H1 (cell line): ENCODE data around the gene MACROD2. TPM values are rescaled to one million over a fixed set of nuclear protein-coding genes. Genes with fewer than 3 reads are reported as not detected.

ENCODE experiments used
- CTCF ChIA-PET: fragments of 300-600 bp; sonication (Branson Sonifier 250); formaldehyde crosslinking; loops from one replicate; lab custom pipeline; 2021; ENCODE audit not compliant: partially characterized antibody; lab: Charles Lee
- POLR2A ChIA-PET: fragments of 300-600 bp; sonication (Branson Sonifier 250); formaldehyde crosslinking; loops from one replicate; lab custom pipeline; 2021; ENCODE audit warnings: inconsistent platforms; ENCODE audit not compliant: partially characterized antibody; lab: Charles Lee
- DNase-seq, 2 experiments: peaks; one replicate each; pipeline versions ENCODE4 v3.0.0 to v3.0.0-alpha.2; 2010 to 2022; ENCODE audit warnings: low spot score in 2 of 2, low read depth in 1 of 2, mixed read lengths in 1 of 2
- FAIRE-seq: peaks from 2 replicates; lab custom pipeline; 2011; peaks lifted over from hg19 to GRCh38; lab: Jason Lieb, UNC
- H2AFZ ChIP-seq: 2 replicates; pipeline ENCODE4 v1.8.1; 2012; ENCODE audit warnings: low read length, inconsistent platforms
- H2AK5ac ChIP-seq: 2 replicates; pipeline ENCODE4 v1.6.1; 2013; ENCODE audit warnings: low read depth, low read length
- H2BK120ac ChIP-seq: replicated peaks from 2 replicates; pipeline ENCODE3; 2013; ENCODE audit warnings: low read depth, low read length, inconsistent platforms
- H2BK12ac ChIP-seq: 2 replicates; pipeline ENCODE4 v1.6.1; 2013; ENCODE audit warnings: low read depth, low read length
- H2BK15ac ChIP-seq: 2 replicates; pipeline ENCODE4 v1.6.1; 2013; ENCODE audit warnings: low read length
- H2BK20ac ChIP-seq: 2 replicates; pipeline ENCODE4 v1.6.1; 2013; ENCODE audit warnings: low read length
- H2BK5ac ChIP-seq: 2 replicates; pipeline ENCODE4 v1.6.1; 2013; ENCODE audit warnings: low read depth, low read length
- H3K14ac ChIP-seq: 2 replicates; pipeline ENCODE4 v1.6.1; 2013; ENCODE audit warnings: inconsistent platforms; ENCODE audit not compliant: insufficient read length
- H3K18ac ChIP-seq: 2 replicates; pipeline ENCODE4 v1.6.1; 2013; ENCODE audit warnings: low read length; ENCODE audit errors: extremely low read depth
- H3K23ac ChIP-seq: 2 replicates; pipeline ENCODE4 v1.6.1; 2013; ENCODE audit warnings: inconsistent platforms; ENCODE audit not compliant: insufficient read length
- H3K23me2 ChIP-seq: 2 replicates; pipeline ENCODE4 v1.6.1; 2013; ENCODE audit warnings: low read depth, low read length
- H3K27ac ChIP-seq: 2 replicates; pipeline ENCODE4 v1.6.1; 2011; ENCODE audit warnings: low read depth, low read length, inconsistent platforms
- H3K27me3 ChIP-seq, 4 experiments: replicated peaks in 1 of 4; 1 replicate in 1 of 4; 2 replicates in 3 of 4; pipeline versions ENCODE4 v1.6.1 to v1.8.1; 2011 to 2013; ENCODE audit warnings: low read length in 3 of 4, mild to moderate bottlenecking in 3 of 4, inconsistent platforms in 2 of 4, mixed read lengths in 2 of 4, moderate library complexity in 1 of 4; ENCODE audit not compliant: control insufficient read depth in 3 of 4, insufficient read depth in 3 of 4; ENCODE audit errors: extremely low read depth in 1 of 4
- H3K36me3 ChIP-seq, 4 experiments: 2 replicates each; pipeline versions ENCODE4 v1.6.1 to v1.8.1; 2011 to 2013; ENCODE audit warnings: mild to moderate bottlenecking in 4 of 4, low read length in 3 of 4, moderate library complexity in 2 of 4, control low read depth in 1 of 4, inconsistent platforms in 1 of 4; ENCODE audit not compliant: insufficient read depth in 4 of 4, control insufficient read depth in 2 of 4
- H3K4ac ChIP-seq: replicated peaks from 2 replicates; pipeline ENCODE3; 2013; ENCODE audit warnings: low read length, low read depth, mixed read lengths, inconsistent platforms; ENCODE audit not compliant: insufficient read length
- H3K4me1 ChIP-seq, 4 experiments: replicated peaks in 1 of 4; 1 replicate in 1 of 4; 2 replicates in 3 of 4; pipeline versions ENCODE4 v1.6.1 to v1.8.1; 2011 to 2013; ENCODE audit warnings: low read length in 3 of 4, inconsistent platforms in 2 of 4, mixed read lengths in 1 of 4; ENCODE audit not compliant: insufficient read depth in 4 of 4, control insufficient read depth in 3 of 4
- H3K4me2 ChIP-seq, 2 experiments: 2 replicates each; pipeline versions ENCODE4 v1.6.1 to v1.8.1; 2011 to 2013; ENCODE audit warnings: low read depth in 2 of 2, low read length in 2 of 2, control low read depth in 1 of 2, inconsistent platforms in 1 of 2, mild to moderate bottlenecking in 1 of 2; ENCODE audit not compliant: insufficient read depth in 1 of 2
- H3K4me3 ChIP-seq, 4 experiments: fragments of 200-600, 300-600 bp in 1 of 4; sonication (generic), shearing (Covaris generic), sonication (Bioruptor Twin) in 1 of 4; 2 replicates each; pipeline versions ENCODE4 v1.5.1 to v1.8.1; 2011 to 2016; ENCODE audit warnings: low read length in 4 of 4, low read depth in 3 of 4, control low read depth in 2 of 4, inconsistent platforms in 2 of 4, mild to moderate bottlenecking in 2 of 4, mixed read lengths in 1 of 4, moderate library complexity in 1 of 4; ENCODE audit not compliant: insufficient read depth in 2 of 4; ENCODE audit errors: extremely low read depth in 1 of 4
- H3K56ac ChIP-seq: replicated peaks from 2 replicates; pipeline ENCODE3; 2013; ENCODE audit warnings: low read depth, mild to moderate bottlenecking, mixed read lengths, low read length, inconsistent platforms; ENCODE audit not compliant: insufficient read length
- H3K79me1 ChIP-seq: 2 replicates; pipeline ENCODE4 v1.6.1; 2013; ENCODE audit warnings: low read depth, low read length, control low read depth
- H3K79me2 ChIP-seq, 2 experiments: 2 replicates each; pipeline versions ENCODE4 v1.6.1 to v1.8.1; 2012 to 2013; ENCODE audit warnings: low read length in 2 of 2, mild to moderate bottlenecking in 2 of 2, inconsistent platforms in 1 of 2; ENCODE audit not compliant: insufficient read depth in 2 of 2, control insufficient read depth in 1 of 2
- H3K9ac ChIP-seq, 4 experiments: replicated peaks in 1 of 4; 1 replicate in 1 of 4; 2 replicates in 3 of 4; pipeline versions ENCODE4 v1.6.1 to v1.8.1; 2011 to 2013; ENCODE audit warnings: low read depth in 3 of 4, low read length in 3 of 4, control low read depth in 2 of 4, mild to moderate bottlenecking in 2 of 4, moderate library complexity in 2 of 4, inconsistent platforms in 1 of 4; ENCODE audit errors: extremely low read depth in 1 of 4
- H3K9me3 ChIP-seq, 2 experiments: 2 replicates each; pipeline versions ENCODE4 v1.6.1 to v1.8.1; 2012 to 2013; ENCODE audit warnings: mild to moderate bottlenecking in 2 of 2, moderate library complexity in 2 of 2, control low read depth in 1 of 2, inconsistent platforms in 1 of 2, low read depth in 1 of 2, low read length in 1 of 2, mixed read lengths in 1 of 2; ENCODE audit not compliant: insufficient read depth in 2 of 2
- H4K20me1 ChIP-seq, 2 experiments: replicated peaks in 1 of 2; 2 replicates each; pipeline versions ENCODE3 to v1.8.1; 2011 to 2013; ENCODE audit warnings: inconsistent platforms in 2 of 2, low read length in 2 of 2, mild to moderate bottlenecking in 1 of 2; ENCODE audit not compliant: insufficient read depth in 2 of 2, control insufficient read depth in 1 of 2
- H4K5ac ChIP-seq: 2 replicates; pipeline ENCODE4 v1.6.1; 2013; ENCODE audit warnings: low read length, low read depth, mixed read lengths, inconsistent platforms; ENCODE audit not compliant: insufficient read length
- H4K8ac ChIP-seq: 2 replicates; pipeline ENCODE4 v1.8.0; 2013; ENCODE audit warnings: mild to moderate bottlenecking, moderate library complexity, low read length, inconsistent platforms; ENCODE audit not compliant: insufficient read depth; ENCODE audit errors: extremely low read depth
- H4K91ac ChIP-seq: replicated peaks from 2 replicates; pipeline ENCODE3; 2013; ENCODE audit warnings: low read length, mixed read lengths, inconsistent platforms; ENCODE audit not compliant: insufficient read length
- BACH1 ChIP-seq: IDR thresholded peaks from 2 replicates; pipeline ENCODE4 v1.6.1; 2012; ENCODE audit warnings: low read length, improper control_type of control experiment
- CBX8 ChIP-seq: fragments of 300-800, 300-1000 bp; sonication (generic); IDR thresholded peaks from 2 replicates; pipeline ENCODE4 v1.7.1; 2016; ENCODE audit warnings: low read depth, low read length, borderline replicate concordance
- CEBPB ChIP-seq: IDR thresholded peaks from 2 replicates; pipeline ENCODE4 v1.6.1; 2012; ENCODE audit warnings: low read depth, low read length
- FOSL1 ChIP-seq: IDR thresholded peaks from 2 replicates; pipeline ENCODE4 v1.6.1; 2011; ENCODE audit warnings: mild to moderate bottlenecking, low read depth, low read length, moderate library complexity; ENCODE audit not compliant: insufficient read depth
- MAFK ChIP-seq: IDR thresholded peaks from 2 replicates; pipeline ENCODE4 v1.6.1; 2012; ENCODE audit warnings: low read depth, mild to moderate bottlenecking, improper control_type of control experiment, low read length
- NRF1 ChIP-seq: IDR thresholded peaks from 2 replicates; pipeline ENCODE4 v1.6.1; 2011; ENCODE audit warnings: mild to moderate bottlenecking, low read depth, low read length, improper control_type of control experiment
- RAD21 ChIP-seq, 2 experiments: IDR thresholded peaks in 1 of 2; conservative IDR thresholded peaks in 1 of 2; 2 replicates each; pipeline ENCODE4 v1.6.1; 2011; ENCODE audit warnings: low read depth in 2 of 2, low read length in 2 of 2, improper control_type of control experiment in 1 of 2, inconsistent platforms in 1 of 2, mild to moderate bottlenecking in 1 of 2, moderate library complexity in 1 of 2
- RBBP5 ChIP-seq: IDR thresholded peaks from 2 replicates; pipeline ENCODE4 v1.7.1; 2012; ENCODE audit warnings: low read depth, mild to moderate bottlenecking, inconsistent platforms, low read length, moderate library complexity, borderline replicate concordance
- RFX5 ChIP-seq: IDR thresholded peaks from 2 replicates; pipeline ENCODE4 v1.6.1; 2011; ENCODE audit warnings: low read depth, low read length, improper control_type of control experiment, borderline replicate concordance
- SAP30 ChIP-seq: fragments of 300-600 bp; sonication (generic); IDR thresholded peaks from 2 replicates; pipeline ENCODE4 v1.7.1; 2012; ENCODE audit warnings: low read length, moderate library complexity, mild to moderate bottlenecking, inconsistent platforms; ENCODE audit not compliant: insufficient read depth, insufficient replicate concordance
- SIN3A ChIP-seq, 2 experiments: IDR thresholded peaks in 1 of 2; conservative IDR thresholded peaks in 1 of 2; 2 replicates each; pipeline ENCODE4 v1.6.1; 2011 to 2012; ENCODE audit warnings: low read length in 2 of 2, improper control_type of control experiment in 1 of 2, low read depth in 1 of 2, mild to moderate bottlenecking in 1 of 2
- ZNF274 ChIP-seq: IDR thresholded peaks from 2 replicates; pipeline ENCODE4 v1.7.0; 2012; ENCODE audit warnings: low read length, borderline replicate concordance; ENCODE audit errors: extremely low read depth
- WGBS, 2 experiments: shearing (Covaris generic) in 1 of 2; methylation state at CpG; one replicate each; pipeline versions ENCODE4 v1.1.6 to v1.1.7; 2013 to 2015; ENCODE audit warnings: low lambda C conversion rate in 2 of 2, mixed read lengths in 2 of 2, inconsistent platforms in 1 of 2, low coverage in 1 of 2, missing lambda C conversion rate in 1 of 2; ENCODE audit not compliant: insufficient replicate concordance in 2 of 2, insufficient coverage in 1 of 2, insufficient read length in 1 of 2; ENCODE audit errors: extremely low coverage in 1 of 2, missing lambda C conversion rate in 1 of 2; 5-methylcytosine and 5-hydroxymethylcytosine counted together
- polyA plus RNA-seq, 7 experiments: library from polyadenylated mRNA; depleted of rRNA in 3 of 7; stranded (reverse) in 5 of 7; unstranded in 2 of 7; fragments of >200 nt in 5 of 7; fragments of 200-250 nt in 2 of 7; gene quantifications; 1 replicate in 5 of 7; 2 replicates in 1 of 7; 4 replicates in 1 of 7; pipeline versions ENCODE4 v1.2.1 to v1.2.3, GENCODE V29; 2011 to 2013; ENCODE audit warnings: missing spikeins in 2 of 7, mixed read lengths in 2 of 7
- total RNA-seq: library from RNA; stranded (reverse); fragmentation: NEBNext Ultra II Directional; extraction: Animal tissue kit (Norgen Biotek cat#: 25700); gene quantifications from 2 replicates; pipeline ENCODE4 v1.2.1, GENCODE V29; 2021

MACROD2 gene
- total and polyA plus RNA-seq, 2 of the 8 experiments (the other 6 are each of a cell fraction or from before 2014, with no cell fraction given) = 0.70 to 3.9 TPM

DNA sequence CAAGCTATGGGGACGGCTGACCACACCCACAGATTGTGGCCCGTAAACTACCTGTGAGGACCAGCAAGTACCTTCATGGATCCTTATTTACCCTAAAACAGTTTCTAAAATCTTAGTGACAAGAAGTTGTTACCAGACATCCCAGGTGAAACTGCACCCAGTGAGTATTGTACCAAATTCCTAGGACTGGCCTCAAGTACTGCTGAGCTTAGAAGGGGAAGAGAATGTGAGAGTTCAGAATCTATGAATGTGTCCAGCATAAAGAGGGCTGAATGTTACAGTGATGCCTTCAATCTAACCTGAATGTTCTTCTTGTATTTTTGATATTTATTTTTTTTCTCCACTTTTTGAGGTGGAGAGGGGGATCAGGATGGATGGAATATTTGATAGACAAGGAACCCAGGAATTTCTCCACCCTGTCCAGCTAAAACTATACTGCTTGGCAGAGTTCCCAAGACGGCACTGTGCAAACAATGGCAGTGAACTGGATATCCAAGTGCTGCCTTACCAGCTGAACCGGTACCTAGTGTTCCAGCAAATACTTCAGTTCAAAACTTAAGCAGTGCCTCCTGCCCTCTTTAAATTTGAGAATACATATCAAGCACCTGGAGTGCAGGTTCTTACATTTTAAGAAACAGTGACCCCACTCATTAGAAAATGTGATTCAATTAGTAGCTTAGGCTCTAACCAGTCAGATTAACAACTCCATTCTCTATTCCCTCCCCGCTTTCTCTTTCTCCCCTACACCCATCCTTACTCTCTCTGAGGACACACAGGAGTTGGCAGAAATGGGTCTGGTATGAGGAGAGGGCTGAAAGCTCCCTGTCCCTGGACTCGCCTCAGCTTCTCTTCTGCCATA lies 769.4 kb downstream of the MACROD2 start:
- no peak overlapping the region for H3K4ac ChIP-seq
- H3K4me2 ChIP-seq = no peak overlapping the region
- no peak for DNase-seq
- no peak overlapping the region for H4K91ac ChIP-seq
- WGBS, 2 experiments = 80% methylated on average over 6 of the region's 6 CpGs; no CpG with 5 or more reads in 1 of the 2 experiments
- ChIA-PET POLR2A (no interaction called here), CTCF (no interaction called here)
- H2BK120ac ChIP-seq = no peak overlapping the region
- no peak overlapping the region for H2BK5ac ChIP-seq
- no peak overlapping the region for H2BK20ac ChIP-seq
- no peak overlapping the region for H2BK15ac ChIP-seq
- no peaks in the 10 kb centered on the region; a peak in 1 of 7 replicates for H3K4me1 ChIP-seq
- H3K56ac ChIP-seq = no peak overlapping the region
- no peak overlapping the region for H4K5ac ChIP-seq
- no peaks in the 10 kb centered on the region for H3K9me3 ChIP-seq
- no peak overlapping the region for H2BK12ac ChIP-seq
- FAIRE-seq = no peak
- H3K27ac ChIP-seq = no peak overlapping the region
- no peaks in the 10 kb centered on the region for H3K36me3 ChIP-seq
- H3K79me1 ChIP-seq = no peaks in the 10 kb centered on the region
- no peak overlapping the region for H3K23ac ChIP-seq
- H3K4me3 ChIP-seq = no peak overlapping the region
- H4K20me1 ChIP-seq = no peaks in the 10 kb centered on the region
- H3K79me2 ChIP-seq = no peaks in the 10 kb centered on the region
- no peak overlapping the region for H3K18ac ChIP-seq
- H3K23me2 ChIP-seq = no peaks in the 10 kb centered on the region
- H3K9ac ChIP-seq = no peak overlapping the region
- no peak overlapping the region for H2AFZ ChIP-seq
- H3K14ac ChIP-seq = no peak overlapping the region
- no peaks in the 10 kb centered on the region for H3K27me3 ChIP-seq
- no peak overlapping the region for H2AK5ac ChIP-seq
- no peak overlapping the region for H4K8ac ChIP-seq
- no peak for TF ChIP-seq ZNF274
- no peak for TF ChIP-seq SIN3A (conservative IDR thresholded peaks at IDR 0.05 in 1 of 2, IDR thresholded peaks at IDR 0.05 in 1 of 2; ENCODE audit: low read depth in 1 of 2, low read length in 2 of 2)
- TF ChIP-seq RBBP5 = no peak
- TF ChIP-seq CEBPB = no peak
- no peak for TF ChIP-seq FOSL1
- TF ChIP-seq MAFK = no peak
- TF ChIP-seq CBX8 = no peak
- TF ChIP-seq RAD21 (IDR thresholded peaks at IDR 0.05 in 1 of 2, conservative IDR thresholded peaks at IDR 0.05 in 1 of 2; ENCODE audit: low read depth in 2 of 2, low read length in 2 of 2) = no peak
- no peak for TF ChIP-seq BACH1
- TF ChIP-seq SAP30 = no peak
- no peak for TF ChIP-seq NRF1
- TF ChIP-seq RFX5 = no peak
